ENCODE data around the gene GLRX3.
A peak's percentile ranks its signal among the peaks of the same experiment; 100 is the strongest.
"Not testable (repeated sequence)": the region's sequence is repeated elsewhere in the genome, so short reads cannot be mapped to it uniquely, and the experiment has no call there.

Gene GLRX3

GRCh38 chr10:130112821-130113220, 23.4 kb upstream of the GLRX3 start:
- H3K36me3 ChIP-seq (ENCODE audit: control insufficient read depth, insufficient read depth, low read length) = no peaks in the 10 kb centered on the region
- WGBS, 2 experiments (ENCODE audit: insufficient coverage in 2 of 2) = 85 to 100% methylated on average over 2 of the region's 3 CpGs
- H3K4me1 ChIP-seq (ENCODE audit: control insufficient read depth, insufficient read depth, low read length, poor library complexity, severe bottlenecking) = no peaks in the 10 kb centered on the region
- H3K4me3 ChIP-seq (ENCODE audit: extremely low read depth, insufficient read depth, low read length, poor library complexity, severe bottlenecking) = no peak overlapping the region
- H3K27ac ChIP-seq (ENCODE audit: low read depth, low read length, severe bottlenecking) = no peak overlapping the region
- no peaks in the 10 kb centered on the region for H3K9me3 ChIP-seq (ENCODE audit: control insufficient read depth, low read length)

- not testable (repeated sequence) for H3K9me3 ChIP-seq (ENCODE audit: control insufficient read depth, low read length); H3K27ac ChIP-seq (ENCODE audit: low read depth, low read length, severe bottlenecking); H3K4me1 ChIP-seq (ENCODE audit: control insufficient read depth, insufficient read depth, low read length, poor library complexity, severe bottlenecking); H3K4me3 ChIP-seq (ENCODE audit: extremely low read depth, insufficient read depth, low read length, poor library complexity, severe bottlenecking); H3K36me3 ChIP-seq (ENCODE audit: control insufficient read depth, insufficient read depth, low read length)
- 83 to 100% methylated on average over 1 to 2 of the region's 4 CpGs for WGBS, 2 experiments (ENCODE audit: insufficient coverage in 2 of 2)
Observed at GRCh38 chr10:130116942-130117341, 19.2 kb upstream of the GLRX3 start.

- WGBS, 2 experiments (ENCODE audit: insufficient coverage in 2 of 2) = 79 to 84% methylated on average over 3 to 5 of the region's 6 CpGs
Observed at GRCh38 chr10:130117535-130117934, 18.7 kb upstream of the GLRX3 start.

GRCh38 chr10:130121486-130122079, 14.6 kb upstream of the GLRX3 start:
- Histone ChIP-seq H3K36me3 (ENCODE audit: control insufficient read depth, insufficient read depth, low read length) (no peaks in the 10 kb centered on the region), H3K27ac (ENCODE audit: low read depth, low read length, severe bottlenecking) (no peak overlapping the region), H3K9me3 (ENCODE audit: control insufficient read depth, low read length) (no peaks in the 10 kb centered on the region), H3K4me3 (ENCODE audit: extremely low read depth, insufficient read depth, low read length, poor library complexity, severe bottlenecking) (no peak overlapping the region), H3K4me1 (ENCODE audit: control insufficient read depth, insufficient read depth, low read length, poor library complexity, severe bottlenecking) (no peaks in the 10 kb centered on the region)
- 83 to 96% methylated on average over 9 to 12 of the region's 13 CpGs for WGBS, 2 experiments (ENCODE audit: insufficient coverage in 2 of 2)

More at GRCh38 chr10:130117535-130117934, 18.7 kb upstream of the GLRX3 start:
- not testable (repeated sequence) for H3K4me1 ChIP-seq (ENCODE audit: control insufficient read depth, insufficient read depth, low read length, poor library complexity, severe bottlenecking); H3K27ac ChIP-seq (ENCODE audit: low read depth, low read length, severe bottlenecking); H3K9me3 ChIP-seq (ENCODE audit: control insufficient read depth, low read length); H3K36me3 ChIP-seq (ENCODE audit: control insufficient read depth, insufficient read depth, low read length); H3K4me3 ChIP-seq (ENCODE audit: extremely low read depth, insufficient read depth, low read length, poor library complexity, severe bottlenecking)

GRCh38 chr10:130127364-130128061, 8.7 kb upstream of the GLRX3 start:
- Histone ChIP-seq H3K4me1 (ENCODE audit: control insufficient read depth, insufficient read depth, low read length, poor library complexity, severe bottlenecking) (peaks cover 4% of the 10 kb centered on the region), H3K36me3 (ENCODE audit: control insufficient read depth, insufficient read depth, low read length) (no peaks in the 10 kb centered on the region), H3K9me3 (ENCODE audit: control insufficient read depth, low read length) (no peaks in the 10 kb centered on the region), H3K4me3 (ENCODE audit: extremely low read depth, insufficient read depth, low read length, poor library complexity, severe bottlenecking) (no peak overlapping the region), H3K27ac (ENCODE audit: low read depth, low read length, severe bottlenecking) (no peak overlapping the region)
- WGBS, 2 experiments (ENCODE audit: insufficient coverage in 2 of 2) = 40 to 67% methylated on average over 4 to 5 of the region's 10 CpGs

- no CpG with 5 or more reads among the region's 3 CpGs for WGBS, 2 experiments (ENCODE audit: insufficient coverage in 2 of 2)
Observed at GRCh38 chr10:130128062-130128781, 8.0 kb upstream of the GLRX3 start.

GRCh38 chr10:130128922-130129321, 7.3 kb upstream of the GLRX3 start:
- peaks cover 4% of the 10 kb centered on the region for H3K4me1 ChIP-seq (ENCODE audit: control insufficient read depth, insufficient read depth, low read length, poor library complexity, severe bottlenecking)
- 90 to 92% methylated on average over 21 to 25 of the region's 27 CpGs for WGBS, 2 experiments (ENCODE audit: insufficient coverage in 2 of 2)
- no peak overlapping the region for H3K27ac ChIP-seq (ENCODE audit: low read depth, low read length, severe bottlenecking)
- no peaks in the 10 kb centered on the region for H3K9me3 ChIP-seq (ENCODE audit: control insufficient read depth, low read length)
- H3K4me3 ChIP-seq (ENCODE audit: extremely low read depth, insufficient read depth, low read length, poor library complexity, severe bottlenecking) = no peak overlapping the region
- no peaks in the 10 kb centered on the region for H3K36me3 ChIP-seq (ENCODE audit: control insufficient read depth, insufficient read depth, low read length)

More at GRCh38 chr10:130128062-130128781, 8.0 kb upstream of the GLRX3 start:
- Histone ChIP-seq H3K4me3 (ENCODE audit: extremely low read depth, insufficient read depth, low read length, poor library complexity, severe bottlenecking) (no peak overlapping the region), H3K4me1 (ENCODE audit: control insufficient read depth, insufficient read depth, low read length, poor library complexity, severe bottlenecking) (peaks cover 4% of the 10 kb centered on the region), H3K27ac (ENCODE audit: low read depth, low read length, severe bottlenecking) (no peak overlapping the region), H3K36me3 (ENCODE audit: control insufficient read depth, insufficient read depth, low read length) (no peaks in the 10 kb centered on the region), H3K9me3 (ENCODE audit: control insufficient read depth, low read length) (no peaks in the 10 kb centered on the region)

GRCh38 chr10:130135676-130136225, 440 bp upstream of the GLRX3 start:
- Histone ChIP-seq H3K4me3 (ENCODE audit: extremely low read depth, insufficient read depth, low read length, poor library complexity, severe bottlenecking) (peak overlapping the region; percentile 78), H3K27ac (ENCODE audit: low read depth, low read length, severe bottlenecking) (no peak overlapping the region), H3K36me3 (ENCODE audit: control insufficient read depth, insufficient read depth, low read length) (peaks cover 19% of the 10 kb centered on the region), H3K4me1 (ENCODE audit: control insufficient read depth, insufficient read depth, low read length, poor library complexity, severe bottlenecking) (peaks cover 18% of the 10 kb centered on the region), H3K9me3 (ENCODE audit: control insufficient read depth, low read length) (no peaks in the 10 kb centered on the region)
- WGBS, 2 experiments (ENCODE audit: insufficient coverage in 2 of 2) = 28 to 34% methylated on average over 15 of the region's 17 CpGs

GRCh38 chr10:130137090-130137448, 878 bp downstream of the GLRX3 start:
- Histone ChIP-seq H3K4me1 (ENCODE audit: control insufficient read depth, insufficient read depth, low read length, poor library complexity, severe bottlenecking) (peaks cover 24% of the 10 kb centered on the region), H3K4me3 (ENCODE audit: extremely low read depth, insufficient read depth, low read length, poor library complexity, severe bottlenecking) (peak overlapping the region; percentile 78), H3K36me3 (ENCODE audit: control insufficient read depth, insufficient read depth, low read length) (peaks cover 31% of the 10 kb centered on the region), H3K9me3 (ENCODE audit: control insufficient read depth, low read length) (no peaks in the 10 kb centered on the region), H3K27ac (ENCODE audit: low read depth, low read length, severe bottlenecking) (peak overlapping the region; percentile 75)
- WGBS, 2 experiments (ENCODE audit: insufficient coverage in 2 of 2) = 1 to 5% methylated on average over 7 to 10 of the region's 10 CpGs

- peak overlapping the region; percentile 75 for H3K27ac ChIP-seq (ENCODE audit: low read depth, low read length, severe bottlenecking)
- 90 to 91% methylated on average over 26 to 28 of the region's 28 CpGs for WGBS, 2 experiments (ENCODE audit: insufficient coverage in 2 of 2)
Observed at GRCh38 chr10:130137659-130138478, 1.7 kb downstream of the GLRX3 start.

More at GRCh38 chr10:130137659-130138478, 1.7 kb downstream of the GLRX3 start:
- Histone ChIP-seq H3K4me1 (ENCODE audit: control insufficient read depth, insufficient read depth, low read length, poor library complexity, severe bottlenecking) (peaks cover 24% of the 10 kb centered on the region), H3K9me3 (ENCODE audit: control insufficient read depth, low read length) (no peaks in the 10 kb centered on the region), H3K4me3 (ENCODE audit: extremely low read depth, insufficient read depth, low read length, poor library complexity, severe bottlenecking) (peak overlapping the region; percentile 78), H3K36me3 (ENCODE audit: control insufficient read depth, insufficient read depth, low read length) (peaks cover 39% of the 10 kb centered on the region)

All from mesodermal cell (in vitro differentiated cells).